VCaP (cell line): ENCODE measurements around the gene LPO.

Source experiments
- H3K27ac ChIP-seq: fragments of 450-650 bp; 2 replicates; pipeline ENCODE4 v1.5.1; 2017
- CTCF ChIP-seq: fragments of 450-650 bp; conservative IDR thresholded peaks from 2 replicates; pipeline ENCODE4 v1.5.1; 2017; ENCODE audit warnings: mild to moderate bottlenecking, moderate library complexity

The LPO gene

GRCh38 chr17:58312829-58313228 is 74.4 kb downstream of the LPO start:
- no peak overlapping the region for H3K27ac ChIP-seq
- peak; percentile 21; the same call in 1 of the 2 replicates for TF ChIP-seq CTCF

DNA sequence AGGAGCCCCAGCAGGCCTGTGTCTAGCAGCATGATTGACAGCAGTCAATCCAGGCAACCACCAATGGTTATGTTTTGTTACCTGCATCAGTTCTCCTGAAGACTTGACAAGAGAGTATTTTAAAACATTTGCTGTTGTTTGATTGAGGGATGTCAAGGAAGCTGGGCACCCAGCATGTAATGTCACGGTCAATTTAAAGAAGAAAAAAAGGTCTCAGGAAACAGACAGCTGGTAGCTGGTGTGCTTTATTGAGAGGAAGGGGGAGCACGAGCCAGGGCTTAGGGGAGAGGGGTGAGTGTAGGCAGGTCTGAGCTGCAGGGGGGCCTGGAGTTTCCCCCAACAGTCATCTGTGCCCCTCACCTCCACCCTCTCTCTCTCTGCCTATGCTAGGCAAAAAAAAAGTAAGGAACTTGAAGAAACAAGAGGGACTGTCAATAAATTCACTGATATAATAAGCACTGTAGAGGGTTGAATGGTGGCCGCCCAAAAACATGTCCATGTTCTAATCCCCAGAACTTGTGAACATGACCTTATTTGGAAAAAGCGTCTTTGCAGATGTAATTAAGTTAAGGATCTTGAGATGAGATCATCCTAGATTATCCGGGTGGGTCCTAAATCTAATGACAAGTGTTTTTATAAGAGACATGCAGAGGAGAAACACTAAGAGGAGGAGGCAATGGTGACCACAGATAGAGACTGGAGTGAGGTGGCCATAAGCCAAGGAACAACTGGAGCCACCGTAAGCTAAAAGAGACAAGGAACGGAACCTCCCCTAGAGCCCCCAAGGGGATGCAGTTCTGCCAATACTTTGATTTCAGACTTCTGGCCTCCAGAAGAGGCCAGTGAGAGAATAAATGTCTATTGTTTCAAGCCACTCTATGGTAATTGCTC is 75.7 kb downstream of the LPO start:
- H3K27ac ChIP-seq: no peak overlapping the region
- TF ChIP-seq CTCF: no peak

DNA sequence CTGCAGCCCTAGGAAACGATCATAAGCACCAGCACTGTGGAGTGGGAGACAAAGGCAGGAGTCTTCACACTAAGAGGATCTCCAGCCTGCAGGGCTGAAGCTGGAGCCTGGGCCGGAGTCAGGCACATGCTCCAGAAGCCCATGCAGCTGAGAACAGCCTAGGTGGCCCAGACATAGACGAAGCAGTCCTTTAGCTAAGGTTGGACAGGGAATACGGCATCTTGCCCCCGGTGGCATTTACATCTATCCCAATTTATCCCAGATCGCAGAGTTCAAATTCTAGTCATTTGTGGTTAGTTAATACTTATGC is 76.3 kb downstream of the LPO start:
- H3K27ac ChIP-seq: no peak overlapping the region
- TF ChIP-seq CTCF: no peak

GRCh38 chr17:58315281-58315711 is 76.9 kb downstream of the LPO start:
- no peak for TF ChIP-seq CTCF
- no peak overlapping the region for H3K27ac ChIP-seq

DNA sequence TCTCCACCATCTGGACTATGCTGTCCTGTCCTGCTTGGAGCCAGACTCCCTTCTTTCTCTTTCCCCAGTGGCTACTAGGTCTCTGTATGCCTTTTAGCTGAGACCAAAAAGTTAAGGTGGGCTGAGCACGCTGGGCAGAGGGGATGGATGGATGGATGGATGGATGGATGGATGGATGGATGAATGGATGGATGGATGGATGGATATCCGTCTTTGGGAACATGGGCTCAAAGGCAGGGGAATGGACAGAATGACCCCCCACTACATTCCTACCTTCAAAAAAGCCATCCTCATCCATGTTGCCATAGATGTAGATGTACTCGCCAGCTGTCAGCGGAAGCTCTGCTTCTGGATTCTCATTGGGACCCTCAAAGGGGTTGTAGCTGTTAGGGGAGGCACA is 77.4 kb downstream of the LPO start:
- H3K27ac ChIP-seq: no peak overlapping the region
- no peak for TF ChIP-seq CTCF

GRCh38 chr17:58316260-58316960 is 78.0 kb downstream of the LPO start:
- no peak overlapping the region for H3K27ac ChIP-seq
- TF ChIP-seq CTCF: no peak

DNA sequence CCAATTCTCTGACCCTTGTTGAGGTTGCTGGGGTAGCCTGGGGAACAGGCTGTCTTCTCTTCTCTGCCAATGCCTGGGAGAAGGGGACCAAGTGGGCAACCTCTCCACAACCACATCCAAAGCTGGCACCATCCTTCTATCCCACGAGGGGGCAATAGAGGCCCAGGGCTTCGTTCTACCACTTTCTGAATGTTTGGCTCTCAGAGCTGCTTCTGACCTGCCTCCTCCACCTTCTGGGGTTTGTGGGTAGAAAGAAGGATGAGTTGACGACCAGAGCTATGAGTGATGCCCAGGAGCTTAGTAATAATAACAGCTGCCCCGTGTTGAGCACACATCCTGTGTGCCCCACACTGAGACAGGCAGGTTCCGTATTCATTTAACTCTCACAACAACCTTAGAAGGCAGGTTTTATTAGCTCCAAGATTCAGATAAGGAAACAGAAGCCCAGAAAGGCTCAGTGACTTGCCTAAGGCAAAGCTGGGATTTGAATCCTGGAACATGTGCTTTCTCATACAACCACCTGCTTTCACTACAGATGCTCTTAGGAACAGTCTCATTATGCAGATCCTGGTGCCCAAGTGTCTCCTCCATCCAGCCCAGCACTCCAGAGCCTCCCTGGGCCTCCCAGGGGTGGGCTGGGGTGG is 79.2 kb downstream of the LPO start:
- peak overlapping the region; percentile 32 for H3K27ac ChIP-seq
- TF ChIP-seq CTCF: peak; percentile 91
